ENCODE data around the gene FBRSL1. TPM values are rescaled to one million over a fixed set of nuclear protein-coding genes. Genes with fewer than 3 reads are reported as not detected.

The FBRSL1 gene
- polyA plus RNA-seq, 1 of the 3 experiments (the other 2 are of a cell fraction) = 5.5 TPM

DNA sequence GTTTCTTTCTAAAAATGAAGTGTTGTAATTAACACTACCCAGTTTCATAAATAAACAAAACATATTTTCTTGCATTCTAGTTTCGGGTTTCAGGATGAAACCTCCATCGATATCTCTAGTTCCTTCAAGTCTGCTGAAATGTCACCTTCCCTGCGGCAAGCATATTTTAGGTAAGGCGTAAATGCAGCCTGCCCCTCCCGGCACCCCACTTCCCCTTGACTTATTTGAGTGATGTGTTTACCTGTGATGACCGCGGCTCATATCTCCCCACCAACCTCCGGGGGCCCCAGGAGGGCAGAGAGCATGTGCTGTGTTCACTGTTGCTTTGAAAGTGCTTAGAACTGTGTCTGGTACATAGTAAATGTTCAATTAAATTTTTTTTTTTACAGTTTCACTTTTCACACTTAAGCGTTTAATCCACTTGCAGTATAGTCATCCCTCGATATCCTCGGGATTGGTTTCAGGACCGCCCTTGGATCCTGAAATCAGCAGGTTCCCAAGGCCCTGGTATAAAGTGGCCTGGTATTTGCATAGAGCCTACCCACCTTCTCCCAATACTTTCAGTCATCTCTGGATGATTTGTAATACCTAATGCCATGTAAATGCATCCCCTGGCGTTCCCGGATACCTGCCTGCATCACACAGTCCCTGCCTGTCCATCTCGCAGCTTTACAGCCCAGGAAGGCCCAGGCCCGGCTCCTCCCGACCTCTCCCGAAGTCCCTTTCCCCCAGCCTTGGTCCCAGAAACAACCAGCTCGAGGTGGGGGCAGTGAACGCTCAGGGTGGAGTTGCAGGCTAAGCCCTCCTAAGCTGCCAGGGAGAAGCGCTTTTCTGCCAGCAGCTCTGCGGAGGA lies 40.2 kb upstream of the FBRSL1 start (continued):
- no peak for TF ChIP-seq USF2 (IDR thresholded peaks at IDR 0.05; ENCODE audit: borderline replicate concordance, low read depth, low read length)

- CTCF ChIA-PET = interaction anchor here (1.4 to 2.2 kb wide), 4 partner anchors 11 to 111 kb away, joined by 4 to 10 read pairs (median 6); no protein-coding TSS in a partner anchor
These were observed 39.4 kb upstream of the FBRSL1 start for GRCh38 chr12:132450418-132451171.

More at GRCh38 chr12:132450418-132451171, 39.4 kb upstream of the FBRSL1 start:
- Histone ChIP-seq H2AFZ (ENCODE audit: low read depth) (no peak overlapping the region), H3K9me3 (no peaks in the 10 kb centered on the region), H3K4me1 (ENCODE audit: control insufficient read depth in 1 of 2, insufficient read depth in 2 of 2, low read depth in 1 of 2, low read length in 1 of 2) (no peaks in the 10 kb centered on the region), H3F3A (replicated peaks; ENCODE audit: insufficient read depth) (no peaks in the 10 kb centered on the region), H3K27ac (ENCODE audit: low read depth in 2 of 2, low read length in 1 of 2) (no peak overlapping the region), H4K20me1 (ENCODE audit: insufficient read depth) (no peaks in the 10 kb centered on the region), H3K36me3 (replicated peaks in 1 of 2; ENCODE audit: control insufficient read depth in 1 of 2, insufficient read depth in 2 of 2, low read length in 1 of 2) (no peaks in the 10 kb centered on the region), H3K79me2 (ENCODE audit: insufficient read depth) (no peaks in the 10 kb centered on the region), H3K4me3 (ENCODE audit: low read depth in 2 of 2, low read length in 1 of 2) (no peak overlapping the region), H3K4me2 (no peak overlapping the region), H3K9ac (no peak overlapping the region), H3K27me3 (ENCODE audit: insufficient read depth) (peaks cover 11% of the 10 kb centered on the region; the same call in 1 of the 2 replicates), H3K9me2 (no peaks in the 10 kb centered on the region)
- POLR2A ChIA-PET = no interaction called here
- DNase-seq = no peak
- no peak for TF ChIP-seq MEF2A (IDR thresholded peaks at IDR 0.05; ENCODE audit: borderline replicate concordance, low read depth)
- no peak for TF ChIP-seq NFIC (IDR thresholded peaks at IDR 0.05; ENCODE audit: borderline replicate concordance)
- TF ChIP-seq TAF1 (IDR thresholded peaks at IDR 0.05; ENCODE audit: borderline replicate concordance, low read depth, low read length) = no peak
- TF ChIP-seq RAD21 (IDR thresholded peaks at IDR 0.05; ENCODE audit: low read length) = no peak
- no peak for TF ChIP-seq TEAD4 (IDR thresholded peaks at IDR 0.05; ENCODE audit: borderline replicate concordance, insufficient read depth)
- no peak for TF ChIP-seq RXRA (IDR thresholded peaks at IDR 0.05; ENCODE audit: borderline replicate concordance, low read depth)
- no peak for TF ChIP-seq REST (IDR thresholded peaks at IDR 0.05; ENCODE audit: low read depth, low read length)
- TF ChIP-seq GABPA (IDR thresholded peaks at IDR 0.05; ENCODE audit: low read depth) = no peak
- no peak for TF ChIP-seq ZBTB33 (IDR thresholded peaks at IDR 0.05; ENCODE audit: borderline replicate concordance, low read depth)
- TF ChIP-seq, protein P1, sequence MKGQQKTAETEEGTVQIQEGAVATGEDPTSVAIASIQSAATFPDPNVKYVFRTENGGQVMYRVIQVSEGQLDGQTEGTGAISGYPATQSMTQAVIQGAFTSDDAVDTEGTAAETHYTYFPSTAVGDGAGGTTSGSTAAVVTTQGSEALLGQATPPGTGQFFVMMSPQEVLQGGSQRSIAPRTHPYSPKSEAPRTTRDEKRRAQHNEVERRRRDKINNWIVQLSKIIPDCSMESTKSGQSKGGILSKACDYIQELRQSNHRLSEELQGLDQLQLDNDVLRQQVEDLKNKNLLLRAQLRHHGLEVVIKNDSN (IDR thresholded peaks at IDR 0.05; ENCODE audit: borderline replicate concordance, low read depth) = no peak
- no peak for TF ChIP-seq USF2 (IDR thresholded peaks at IDR 0.05; ENCODE audit: borderline replicate concordance, low read depth, low read length)
- 80% methylated on average over 8 of the region's 22 CpGs for WGBS (ENCODE audit: low lambda C conversion rate)

All from SK-N-SH (cell line).